ENCODE results near the gene TSPAN5. TPM values are rescaled to one million over a fixed set of nuclear protein-coding genes. Genes with fewer than 3 reads are reported as not detected.

Gene TSPAN5
- total RNA-seq, 1 experiment from 2014 or later: 18.5 TPM

- ChIA-PET POLR2A (no interaction called here), CTCF (no interaction called here)
- Mint-ChIP-seq H3K36me3 (ENCODE audit: insufficient read depth, unreplicated experiment) (no peaks in the 10 kb centered on the region), H3K4me3 (ENCODE audit: unreplicated experiment) (no peak overlapping the region), H3K27me3 (ENCODE audit: insufficient read depth, unreplicated experiment) (no peaks in the 10 kb centered on the region), H3K27ac (ENCODE audit: low read depth, unreplicated experiment) (no peak overlapping the region), H3K9me3 (ENCODE audit: unreplicated experiment) (no peaks in the 10 kb centered on the region), H3K4me1 (ENCODE audit: insufficient read depth, unreplicated experiment) (peaks cover 53% of the 10 kb centered on the region)
- TF ChIP-seq CTCF (IDR thresholded peaks at IDR 0.05; ENCODE audit: unreplicated experiment): no peak
- BruUV-seq (replicated peaks): no TSS peak
- no peak for DNase-seq (ENCODE audit: unreplicated experiment)
- intact Hi-C loops (cut with micrococcal nuclease): no loop called here
Measured at GRCh38 chr4:98519268-98519977, 139.0 kb downstream of the TSPAN5 start.

- peaks cover 53% of the 10 kb centered on the region for H3K4me1 Mint-ChIP-seq (ENCODE audit: insufficient read depth, unreplicated experiment)
- intact Hi-C loops (cut with micrococcal nuclease): no loop called here
Measured at GRCh38 chr4:98518559-98519267, 139.7 kb downstream of the TSPAN5 start.

GRCh38 chr4:98517218-98518021 is 141.0 kb downstream of the TSPAN5 start:
- H3K27me3 Mint-ChIP-seq (ENCODE audit: insufficient read depth, unreplicated experiment): no peaks in the 10 kb centered on the region

More at GRCh38 chr4:98518559-98519267, 139.7 kb downstream of the TSPAN5 start:
- no peak for TF ChIP-seq CTCF (IDR thresholded peaks at IDR 0.05; ENCODE audit: unreplicated experiment)
- H3K9me3 Mint-ChIP-seq (ENCODE audit: unreplicated experiment): no peaks in the 10 kb centered on the region
- BruUV-seq (replicated peaks): no TSS peak
- CTCF ChIA-PET: interaction anchor here (0.7 kb wide), 1 partner anchor 939 kb away, joined by 3 read pairs; no protein-coding TSS in a partner anchor
- H3K36me3 Mint-ChIP-seq (ENCODE audit: insufficient read depth, unreplicated experiment): no peaks in the 10 kb centered on the region
- H3K27ac Mint-ChIP-seq (ENCODE audit: low read depth, unreplicated experiment): no peak overlapping the region
- POLR2A ChIA-PET: no interaction called here
- H3K4me3 Mint-ChIP-seq (ENCODE audit: unreplicated experiment): no peak overlapping the region
- DNase-seq (ENCODE audit: unreplicated experiment): no peak
- H3K27me3 Mint-ChIP-seq (ENCODE audit: insufficient read depth, unreplicated experiment): no peaks in the 10 kb centered on the region

More at GRCh38 chr4:98517218-98518021, 141.0 kb downstream of the TSPAN5 start:
- Mint-ChIP-seq H3K9me3 (ENCODE audit: unreplicated experiment) (no peaks in the 10 kb centered on the region), H3K36me3 (ENCODE audit: insufficient read depth, unreplicated experiment) (no peaks in the 10 kb centered on the region), H3K4me1 (ENCODE audit: insufficient read depth, unreplicated experiment) (peaks cover 46% of the 10 kb centered on the region), H3K4me3 (ENCODE audit: unreplicated experiment) (no peak overlapping the region), H3K27ac (ENCODE audit: low read depth, unreplicated experiment) (no peak overlapping the region)
- TF ChIP-seq CTCF (IDR thresholded peaks at IDR 0.05; ENCODE audit: unreplicated experiment): no peak
- DNase-seq (ENCODE audit: unreplicated experiment): no peak
- intact Hi-C loops (cut with micrococcal nuclease): no loop called here
- ChIA-PET POLR2A (interaction anchor here (0.6 kb wide), 1 partner anchor 295 kb away, joined by 3 read pairs; no protein-coding TSS in a partner anchor), CTCF (interaction anchor here (0.6 to 0.7 kb wide), 4 partner anchors 13 to 292 kb away, joined by 3 to 5 read pairs (median 4); no protein-coding TSS in a partner anchor)
- BruUV-seq (replicated peaks): no TSS peak

Measured in MCF 10A (cell line).